AG09319 (cell line): ENCODE results near the gene TGFBRAP1.

Experiments used
- DNase-seq: peaks from one replicate; pipeline ENCODE4 v3.0.0-alpha.2; 2010; ENCODE audit warnings: low read depth; ENCODE audit errors: extremely low read depth
- CTCF ChIP-seq: IDR thresholded peaks from 2 replicates; pipeline ENCODE4 v1.5.1; 2011; ENCODE audit warnings: low read depth, mild to moderate bottlenecking, inconsistent platforms, low read length, moderate library complexity

TGFBRAP1 gene, protein sequence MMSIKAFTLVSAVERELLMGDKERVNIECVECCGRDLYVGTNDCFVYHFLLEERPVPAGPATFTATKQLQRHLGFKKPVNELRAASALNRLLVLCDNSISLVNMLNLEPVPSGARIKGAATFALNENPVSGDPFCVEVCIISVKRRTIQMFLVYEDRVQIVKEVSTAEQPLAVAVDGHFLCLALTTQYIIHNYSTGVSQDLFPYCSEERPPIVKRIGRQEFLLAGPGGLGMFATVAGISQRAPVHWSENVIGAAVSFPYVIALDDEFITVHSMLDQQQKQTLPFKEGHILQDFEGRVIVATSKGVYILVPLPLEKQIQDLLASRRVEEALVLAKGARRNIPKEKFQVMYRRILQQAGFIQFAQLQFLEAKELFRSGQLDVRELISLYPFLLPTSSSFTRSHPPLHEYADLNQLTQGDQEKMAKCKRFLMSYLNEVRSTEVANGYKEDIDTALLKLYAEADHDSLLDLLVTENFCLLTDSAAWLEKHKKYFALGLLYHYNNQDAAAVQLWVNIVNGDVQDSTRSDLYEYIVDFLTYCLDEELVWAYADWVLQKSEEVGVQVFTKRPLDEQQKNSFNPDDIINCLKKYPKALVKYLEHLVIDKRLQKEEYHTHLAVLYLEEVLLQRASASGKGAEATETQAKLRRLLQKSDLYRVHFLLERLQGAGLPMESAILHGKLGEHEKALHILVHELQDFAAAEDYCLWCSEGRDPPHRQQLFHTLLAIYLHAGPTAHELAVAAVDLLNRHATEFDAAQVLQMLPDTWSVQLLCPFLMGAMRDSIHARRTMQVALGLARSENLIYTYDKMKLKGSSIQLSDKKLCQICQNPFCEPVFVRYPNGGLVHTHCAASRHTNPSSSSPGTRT

GRCh38 chr2:105329561-105330495 is at the start of gene TGFBRAP1:
Gene TGFBRAP1 (minus strand): TSS chr2:105329735. CDS start chr2:105308301, 21,434 bp downstream.
- TF ChIP-seq CTCF = no peak
- no peak for DNase-seq

DNA sequence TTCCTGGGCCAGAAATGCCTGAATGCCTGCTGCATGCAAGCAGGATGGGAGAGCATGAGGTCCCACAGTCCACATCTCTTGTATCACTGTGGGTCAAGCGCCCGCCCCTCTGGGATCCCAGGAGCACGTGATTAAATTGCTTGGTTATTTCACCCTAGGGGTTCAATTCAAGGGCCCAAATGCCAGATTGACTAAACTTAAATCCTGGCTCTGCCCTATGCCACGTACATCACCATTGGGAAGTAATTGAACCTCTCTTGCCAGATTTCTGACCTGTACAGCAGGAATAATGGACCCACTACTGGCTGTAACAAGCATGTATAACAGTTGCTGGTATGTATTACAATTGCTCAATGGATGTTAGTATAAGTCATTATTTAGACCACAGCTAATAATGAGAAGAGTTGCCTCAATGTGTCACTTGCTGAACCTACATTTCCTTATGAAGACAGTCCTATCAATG is 49.4 kb upstream of the TGFBRAP1 start:
- DNase-seq = no peak
- TF ChIP-seq CTCF = no peak

- no peak for TF ChIP-seq CTCF
- no peak for DNase-seq
Observed at GRCh38 chr2:105378276-105378840, 48.8 kb upstream of the TGFBRAP1 start.

DNA sequence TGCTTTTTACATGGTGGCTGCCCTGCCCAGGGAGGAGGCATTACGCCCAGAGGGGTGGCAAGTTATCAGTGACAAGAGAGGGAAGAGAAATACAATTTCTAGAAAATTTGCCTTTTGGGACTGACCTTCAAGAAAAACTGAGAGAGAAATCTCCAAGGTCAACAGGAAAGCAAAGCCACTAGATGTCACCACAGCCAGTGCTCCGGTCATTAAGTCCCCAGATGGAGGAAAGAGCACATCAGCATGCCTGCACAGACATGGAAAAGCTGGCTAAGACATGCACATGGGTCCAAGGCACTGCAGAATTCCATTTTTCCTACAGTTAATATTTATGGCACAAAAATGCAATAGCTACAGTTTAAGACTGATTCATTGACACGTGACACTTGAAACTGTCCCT is 48.3 kb upstream of the TGFBRAP1 start:
- TF ChIP-seq CTCF = peak; percentile 1; the same call in 1 of the 2 replicates
- no peak for DNase-seq

DNA sequence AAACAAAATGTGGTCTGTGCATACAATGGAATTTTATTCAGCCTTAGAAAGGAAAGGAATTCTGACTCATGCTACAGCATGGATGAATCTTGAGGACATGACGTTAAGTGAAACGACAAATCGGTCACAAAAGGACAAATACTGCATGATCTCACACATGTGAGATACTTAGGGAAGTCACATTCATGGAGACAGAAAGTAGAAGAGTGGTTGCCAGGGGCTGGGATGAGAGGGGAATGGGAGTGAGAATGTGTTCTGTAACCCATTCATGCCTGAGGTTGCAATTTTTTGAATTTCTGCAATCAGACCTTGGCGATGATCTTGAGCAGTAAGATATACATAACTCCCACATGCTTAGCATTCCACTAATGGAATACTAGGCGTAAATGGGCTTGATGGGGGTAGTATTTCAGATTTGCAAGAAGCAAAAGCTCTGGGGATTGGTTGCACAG is 47.3 kb upstream of the TGFBRAP1 start:
- no peak for TF ChIP-seq CTCF
- no peak for DNase-seq

DNA sequence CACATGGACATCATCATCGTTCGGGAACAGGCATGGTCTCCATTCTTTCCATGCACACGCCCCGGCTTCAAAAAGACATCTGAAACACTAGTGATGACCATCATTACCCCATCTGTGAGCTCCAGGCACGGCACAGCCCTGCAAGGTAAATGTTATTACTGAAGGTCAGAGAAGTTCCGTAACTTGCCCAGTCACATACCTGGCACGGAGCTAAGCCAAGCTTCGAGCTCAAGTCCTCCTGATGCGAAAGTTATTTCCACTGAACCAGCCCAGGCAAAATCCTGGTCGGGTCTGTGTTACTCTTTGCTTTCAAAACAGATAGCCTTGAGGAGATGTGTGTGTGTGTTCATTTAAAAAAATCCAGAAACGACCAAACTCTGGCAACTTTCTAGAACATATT is 46.5 kb upstream of the TGFBRAP1 start:
- no peak for DNase-seq

More for the DNA sequence above, 46.5 kb upstream of the TGFBRAP1 start:
- TF ChIP-seq CTCF = no peak
